Cardiac muscle cell (in vitro differentiated cells and primary cell): Measurements from ENCODE around the gene TCF4. TPM values are rescaled to one million over a fixed set of nuclear protein-coding genes. Genes with fewer than 3 reads are reported as not detected.
A peak's percentile ranks its signal among the peaks of the same experiment; 100 is the strongest.

ENCODE experiments used
- DNase-seq, 2 donors: peaks; one replicate each; pipeline versions ENCODE4 v3.0.0 to v3.0.0-alpha.2; 2010 to 2017; ENCODE audit warnings: low read depth in 1 of 2, low spot score in 1 of 2
- H3K27ac ChIP-seq: fragments of 200-600 bp; sonication (generic); 2 replicates; pipeline ENCODE4 v1.5.1; 2016
- H3K27me3 ChIP-seq: fragments of 200-600 bp; sonication (generic); 2 replicates; pipeline ENCODE4 v1.6.0; 2016; ENCODE audit warnings: control low read depth
- H3K36me3 ChIP-seq: fragments of 200-600 bp; sonication (generic); 2 replicates; pipeline ENCODE4 v1.5.1; 2016; ENCODE audit warnings: control low read depth
- H3K4me1 ChIP-seq: fragments of 200-600 bp; sonication (generic); 2 replicates; pipeline ENCODE4 v1.8.1; 2017; ENCODE audit warnings: low read depth, mild to moderate bottlenecking, mixed run types
- H3K4me3 ChIP-seq: fragments of 200-600 bp; sonication (generic); 2 replicates; pipeline ENCODE4 v1.5.1; 2016; ENCODE audit warnings: mild to moderate bottlenecking
- H3K9me3 ChIP-seq: fragments of 200-600 bp; sonication (generic); 2 replicates; pipeline ENCODE4 v1.5.1; 2017; ENCODE audit warnings: low read depth, mild to moderate bottlenecking, control low read depth
- CTCF ChIP-seq: IDR thresholded peaks from 2 replicates; pipeline ENCODE4 v1.5.1; 2012; ENCODE audit warnings: low read depth, mild to moderate bottlenecking, low read length
- polyA plus RNA-seq: library from polyadenylated mRNA; unstranded; fragments of >200 nt; fragmentation: Nextera tagmentation; extraction: Ambion mirVana; gene quantifications from 2 replicates; pipeline ENCODE4 v1.2.1, GENCODE V29; 2016
- total RNA-seq: library from RNA; depleted of rRNA; stranded (reverse); fragments of >200 nt; gene quantifications from 2 replicates; pipeline ENCODE4 v1.2.3, GENCODE V29; 2016

TCF4 gene
- total and polyA plus RNA-seq, 2 experiments from 2014 or later: 38.3 to 59.2 TPM

GRCh38 chr18:55485666-55486065 lies 102.3 kb downstream of the TCF4 start:
- TF ChIP-seq CTCF: no peak
- DNase-seq: peak in 1 of 2 donors; percentile 48
- no peak overlapping the region for H3K27ac ChIP-seq
- no peaks in the 10 kb centered on the region for H3K9me3 ChIP-seq
- peaks cover 19% of the 10 kb centered on the region for H3K4me1 ChIP-seq
- no peak overlapping the region for H3K4me3 ChIP-seq
- H3K36me3 ChIP-seq: no peaks in the 10 kb centered on the region
- H3K27me3 ChIP-seq: no peaks in the 10 kb centered on the region

- Histone ChIP-seq H3K4me3 (no peak overlapping the region), H3K9me3 (no peaks in the 10 kb centered on the region), H3K36me3 (no peaks in the 10 kb centered on the region), H3K4me1 (peaks cover 16% of the 10 kb centered on the region), H3K27me3 (no peaks in the 10 kb centered on the region), H3K27ac (no peak overlapping the region)
- TF ChIP-seq CTCF: no peak
- DNase-seq: no peak
Observed at GRCh38 chr18:55484773-55485172, 103.2 kb downstream of the TCF4 start.

GRCh38 chr18:55483266-55483871 lies 104.6 kb downstream of the TCF4 start:
- no peaks in the 10 kb centered on the region for H3K36me3 ChIP-seq
- H3K4me1 ChIP-seq: peaks cover 2% of the 10 kb centered on the region
- H3K4me3 ChIP-seq: no peak overlapping the region
- no peak for DNase-seq
- no peak overlapping the region for H3K27ac ChIP-seq
- no peaks in the 10 kb centered on the region for H3K27me3 ChIP-seq
- H3K9me3 ChIP-seq: no peaks in the 10 kb centered on the region
- TF ChIP-seq CTCF: no peak

GRCh38 chr18:55479656-55480420 lies 108.2 kb downstream of the TCF4 start:
- Histone ChIP-seq H3K4me3 (no peak overlapping the region), H3K36me3 (no peaks in the 10 kb centered on the region), H3K9me3 (no peaks in the 10 kb centered on the region), H3K4me1 (peaks cover 9% of the 10 kb centered on the region), H3K27ac (no peak overlapping the region), H3K27me3 (no peaks in the 10 kb centered on the region)
- no peak for DNase-seq
- no peak for TF ChIP-seq CTCF

- Histone ChIP-seq H3K4me3 (no peak overlapping the region), H3K27me3 (no peaks in the 10 kb centered on the region), H3K9me3 (no peaks in the 10 kb centered on the region), H3K4me1 (peaks cover 9% of the 10 kb centered on the region), H3K27ac (peak overlapping the region; percentile 15), H3K36me3 (no peaks in the 10 kb centered on the region)
- TF ChIP-seq CTCF: no peak
- DNase-seq: peak; percentile 24 to 54
Observed at GRCh38 chr18:55477860-55478581, 110.0 kb downstream of the TCF4 start.
